HepG2 (cell line): ENCODE results near the gene EOGT. TPM values are rescaled to one million over a fixed set of nuclear protein-coding genes. Genes with fewer than 3 reads are reported as not detected.

ENCODE experiments used
- AGO2 ChIP-seq: fragments of 200-400 bp; formaldehyde crosslinking; optimal IDR thresholded peaks from 2 replicates; pipeline ENCODE3; 2017; ENCODE audit warnings: mild to moderate bottlenecking, low read depth, low read length, moderate library complexity
- CREB1 ChIP-seq, 2 experiments: fragments of 450-650 bp in 1 of 2; IDR thresholded peaks; 2 replicates each; pipeline ENCODE4 v1.6.1; 2016 to 2017; ENCODE audit warnings: control low read depth in 1 of 2, mild to moderate bottlenecking in 1 of 2, missing compliant biosample characterization in 1 of 2, missing genetic modification characterization in 1 of 2
- ELF1 ChIP-seq: sonication (generic); formaldehyde crosslinking; IDR thresholded peaks from 2 replicates; pipeline ENCODE4 v1.4.0; 2020; ENCODE audit warnings: missing genetic modification reagents
- KMT2A ChIP-seq: sonication (generic); formaldehyde crosslinking; IDR thresholded peaks from 2 replicates; pipeline ENCODE4 v1.4.0; 2020; ENCODE audit warnings: missing genetic modification reagents
- NFE2L2 ChIP-seq: fragments of 150-350 bp; IDR thresholded peaks from 2 replicates; pipeline ENCODE4 v1.6.1; 2014; ENCODE audit warnings: low read length
- NR2F1 ChIP-seq, 2 experiments: fragments of 450-650 bp in 1 of 2; formaldehyde crosslinking in 1 of 2; IDR thresholded peaks; 2 replicates each; pipeline versions ENCODE4 v1.5.0 to v1.6.1; 2016 to 2020; ENCODE audit warnings: mild to moderate bottlenecking in 1 of 2, missing compliant biosample characterization in 1 of 2, missing genetic modification reagents in 1 of 2, moderate library complexity in 1 of 2
- PAX8 ChIP-seq: sonication (generic); formaldehyde crosslinking; IDR thresholded peaks from 2 replicates; pipeline ENCODE4 v1.8.0; 2022; ENCODE audit warnings: mild to moderate bottlenecking, missing genetic modification reagents, borderline replicate concordance
- POGZ ChIP-seq: sonication (generic); formaldehyde crosslinking; IDR thresholded peaks from 2 replicates; pipeline ENCODE4 v1.4.0; 2020; ENCODE audit warnings: mild to moderate bottlenecking, missing genetic modification reagents
- SAP130 ChIP-seq: IDR thresholded peaks from 2 replicates; pipeline ENCODE4 v1.6.1; 2016; ENCODE audit warnings: low read depth
- TCF7L2 ChIP-seq: IDR thresholded peaks from 2 replicates; pipeline ENCODE4 v1.6.1; 2011; ENCODE audit warnings: mild to moderate bottlenecking, low read depth, low read length, moderate library complexity
- TOE1 ChIP-seq: sonication (generic); formaldehyde crosslinking; IDR thresholded peaks from 2 replicates; pipeline ENCODE4 v1.4.0; 2020; ENCODE audit warnings: mild to moderate bottlenecking, missing genetic modification reagents
- ZFP36 ChIP-seq: fragments of 150-350 bp; IDR thresholded peaks from 2 replicates; pipeline ENCODE4 v1.6.1; 2018; ENCODE audit warnings: borderline replicate concordance, low read length, low read depth; ENCODE audit not compliant: partially characterized antibody
- ZFP62 ChIP-seq: sonication (generic); formaldehyde crosslinking; IDR thresholded peaks from 2 replicates; pipeline ENCODE4 v1.4.0; 2020; ENCODE audit warnings: missing genetic modification reagents
- ZNF337 ChIP-seq: sonication (generic); formaldehyde crosslinking; IDR thresholded peaks from 2 replicates; pipeline ENCODE4 v1.5.1; 2020; ENCODE audit warnings: missing genetic modification reagents, low read depth, mild to moderate bottlenecking, borderline replicate concordance
- ZNF432 ChIP-seq: sonication (generic); formaldehyde crosslinking; IDR thresholded peaks from 2 replicates; pipeline ENCODE4 v1.5.0; 2020; ENCODE audit warnings: missing genetic modification reagents, mild to moderate bottlenecking, borderline replicate concordance
- ZSCAN9 ChIP-seq: IDR thresholded peaks from 2 replicates; pipeline ENCODE4 v1.6.1; 2016; ENCODE audit warnings: borderline replicate concordance
- polyA plus RNA-seq, 8 experiments: library from polyadenylated mRNA; depleted of rRNA in 3 of 8; stranded (reverse) in 7 of 8; unstranded in 1 of 8; fragments of >200 nt; fragmentation: Illumina TruSeq in 4 of 8; extraction: Trizol in 4 of 8; gene quantifications; 2 replicates each; pipeline versions ENCODE4 v1.2.1 to v1.2.3, GENCODE V29; 2011 to 2016; ENCODE audit warnings: low read depth in 4 of 8, missing spikeins in 1 of 8, mixed read lengths in 1 of 8; ENCODE audit not compliant: insufficient read depth in 1 of 8
- total RNA-seq, 5 experiments: library from RNA; depleted of rRNA; stranded (reverse); fragments of >200 nt; fragmentation: Illumina TruSeq; extraction: Trizol; gene quantifications; 2 replicates each; pipeline ENCODE4 v1.2.3, GENCODE V29; 2016; ENCODE audit warnings: low read depth in 1 of 5
- TF ChIP-seq, protein P1 (sequence below): sonication (generic); formaldehyde crosslinking; IDR thresholded peaks from 2 replicates; pipeline ENCODE4 v1.8.0; 2022; ENCODE audit warnings: mild to moderate bottlenecking, missing genetic modification reagents; ENCODE audit not compliant: insufficient replicate concordance
- TF ChIP-seq, protein P2 (sequence below): IDR thresholded peaks from 2 replicates; pipeline ENCODE4 v1.6.1; 2012; ENCODE audit warnings: inconsistent platforms
- TF ChIP-seq, protein P3 (sequence below): sonication (generic); formaldehyde crosslinking; conservative IDR thresholded peaks from 2 replicates; pipeline ENCODE4 v1.5.0; 2020; ENCODE audit warnings: missing genetic modification reagents
- TF ChIP-seq, protein P4 (sequence below): sonication (generic); formaldehyde crosslinking; IDR thresholded peaks from 2 replicates; pipeline ENCODE4 v1.8.1; 2022; ENCODE audit warnings: low read depth, mild to moderate bottlenecking, missing genetic modification reagents

EOGT gene
- total and polyA plus RNA-seq, 2 of the 13 experiments (the other 11 are each of a cell fraction or from before 2014, with no cell fraction given), result 4.5 to 18.6 TPM

DNA sequence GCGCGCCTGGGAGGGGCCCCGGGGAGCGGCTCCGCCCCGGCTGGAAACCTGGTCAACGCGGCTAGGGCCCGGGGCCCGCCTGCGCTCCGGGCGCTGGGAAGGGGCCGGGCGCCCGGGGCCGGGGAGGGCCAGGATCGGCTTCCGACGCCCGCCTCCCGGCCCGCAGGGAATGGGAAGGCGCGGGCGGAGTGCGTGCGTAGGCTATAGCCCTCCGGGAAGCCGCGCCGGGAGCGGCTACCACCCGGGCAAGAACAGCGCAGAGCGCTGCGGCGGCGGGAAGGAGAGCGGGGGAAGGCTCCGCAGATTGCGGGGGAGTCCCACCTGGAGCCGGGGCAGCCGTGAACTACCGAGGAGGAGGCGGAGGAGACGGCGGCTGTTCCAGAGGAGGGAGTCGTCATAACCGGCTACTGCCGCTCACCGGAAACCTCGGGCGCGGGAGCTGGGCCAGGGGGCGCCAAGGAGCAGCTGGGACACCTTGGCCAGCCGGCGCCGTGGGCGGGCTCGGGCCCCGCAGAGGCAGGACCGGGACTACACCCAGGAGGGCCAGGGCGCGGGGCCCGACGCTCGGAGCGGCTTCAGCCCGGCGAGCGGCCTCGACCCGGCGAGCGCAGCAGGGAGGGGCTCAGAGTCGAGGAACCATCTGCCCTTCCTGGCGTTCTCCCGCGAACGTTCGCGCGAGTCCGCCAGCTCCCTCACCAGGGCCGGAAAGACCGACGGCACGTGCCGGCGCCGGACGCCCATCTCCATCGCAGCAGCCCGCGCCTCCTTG is at the start of gene EOGT (continued):
- TF ChIP-seq AGO2, result peak; percentile 83
- TF ChIP-seq, protein P1, sequence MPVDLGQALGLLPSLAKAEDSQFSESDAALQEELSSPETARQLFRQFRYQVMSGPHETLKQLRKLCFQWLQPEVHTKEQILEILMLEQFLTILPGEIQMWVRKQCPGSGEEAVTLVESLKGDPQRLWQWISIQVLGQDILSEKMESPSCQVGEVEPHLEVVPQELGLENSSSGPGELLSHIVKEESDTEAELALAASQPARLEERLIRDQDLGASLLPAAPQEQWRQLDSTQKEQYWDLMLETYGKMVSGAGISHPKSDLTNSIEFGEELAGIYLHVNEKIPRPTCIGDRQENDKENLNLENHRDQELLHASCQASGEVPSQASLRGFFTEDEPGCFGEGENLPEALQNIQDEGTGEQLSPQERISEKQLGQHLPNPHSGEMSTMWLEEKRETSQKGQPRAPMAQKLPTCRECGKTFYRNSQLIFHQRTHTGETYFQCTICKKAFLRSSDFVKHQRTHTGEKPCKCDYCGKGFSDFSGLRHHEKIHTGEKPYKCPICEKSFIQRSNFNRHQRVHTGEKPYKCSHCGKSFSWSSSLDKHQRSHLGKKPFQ (CRISPR knock-in tag), result no peak
- 0 out of 2 replicates have a peak, but pooled peaks have one; percentile 31 for TF ChIP-seq CREB1 (IDR thresholded peaks at IDR 0.05)
- TF ChIP-seq CREB1 (CRISPR knock-in tag; IDR thresholded peaks at IDR 0.05), result no peak
- no peak for TF ChIP-seq TOE1
- TF ChIP-seq, protein P2, sequence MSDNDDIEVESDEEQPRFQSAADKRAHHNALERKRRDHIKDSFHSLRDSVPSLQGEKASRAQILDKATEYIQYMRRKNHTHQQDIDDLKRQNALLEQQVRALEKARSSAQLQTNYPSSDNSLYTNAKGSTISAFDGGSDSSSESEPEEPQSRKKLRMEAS, result peak; percentile 95
- TF ChIP-seq ZNF432 (CRISPR knock-in tag), result 0 out of 2 replicates have a peak, but pooled peaks have one; percentile 40
- peak; percentile 74 for TF ChIP-seq SAP130 (CRISPR knock-in tag)
- peak; percentile 47; the same call in 1 of the 2 replicates for TF ChIP-seq ELF1 (CRISPR knock-in tag)
- peak; percentile 91; the same call in 1 of the 2 replicates for TF ChIP-seq KMT2A (CRISPR knock-in tag)
- TF ChIP-seq, protein P3, sequence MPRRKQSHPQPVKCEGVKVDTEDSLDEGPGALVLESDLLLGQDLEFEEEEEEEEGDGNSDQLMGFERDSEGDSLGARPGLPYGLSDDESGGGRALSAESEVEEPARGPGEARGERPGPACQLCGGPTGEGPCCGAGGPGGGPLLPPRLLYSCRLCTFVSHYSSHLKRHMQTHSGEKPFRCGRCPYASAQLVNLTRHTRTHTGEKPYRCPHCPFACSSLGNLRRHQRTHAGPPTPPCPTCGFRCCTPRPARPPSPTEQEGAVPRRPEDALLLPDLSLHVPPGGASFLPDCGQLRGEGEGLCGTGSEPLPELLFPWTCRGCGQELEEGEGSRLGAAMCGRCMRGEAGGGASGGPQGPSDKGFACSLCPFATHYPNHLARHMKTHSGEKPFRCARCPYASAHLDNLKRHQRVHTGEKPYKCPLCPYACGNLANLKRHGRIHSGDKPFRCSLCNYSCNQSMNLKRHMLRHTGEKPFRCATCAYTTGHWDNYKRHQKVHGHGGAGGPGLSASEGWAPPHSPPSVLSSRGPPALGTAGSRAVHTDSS, result no peak
- no peak for TF ChIP-seq ZFP62
- TF ChIP-seq POGZ (CRISPR knock-in tag), result peak; percentile 84
- no peak for TF ChIP-seq TCF7L2
- no peak for TF ChIP-seq ZSCAN9 (CRISPR knock-in tag)
- TF ChIP-seq NR2F1 (CRISPR knock-in tag; IDR thresholded peaks at IDR 0.05), result no peak
- TF ChIP-seq, protein P4, sequence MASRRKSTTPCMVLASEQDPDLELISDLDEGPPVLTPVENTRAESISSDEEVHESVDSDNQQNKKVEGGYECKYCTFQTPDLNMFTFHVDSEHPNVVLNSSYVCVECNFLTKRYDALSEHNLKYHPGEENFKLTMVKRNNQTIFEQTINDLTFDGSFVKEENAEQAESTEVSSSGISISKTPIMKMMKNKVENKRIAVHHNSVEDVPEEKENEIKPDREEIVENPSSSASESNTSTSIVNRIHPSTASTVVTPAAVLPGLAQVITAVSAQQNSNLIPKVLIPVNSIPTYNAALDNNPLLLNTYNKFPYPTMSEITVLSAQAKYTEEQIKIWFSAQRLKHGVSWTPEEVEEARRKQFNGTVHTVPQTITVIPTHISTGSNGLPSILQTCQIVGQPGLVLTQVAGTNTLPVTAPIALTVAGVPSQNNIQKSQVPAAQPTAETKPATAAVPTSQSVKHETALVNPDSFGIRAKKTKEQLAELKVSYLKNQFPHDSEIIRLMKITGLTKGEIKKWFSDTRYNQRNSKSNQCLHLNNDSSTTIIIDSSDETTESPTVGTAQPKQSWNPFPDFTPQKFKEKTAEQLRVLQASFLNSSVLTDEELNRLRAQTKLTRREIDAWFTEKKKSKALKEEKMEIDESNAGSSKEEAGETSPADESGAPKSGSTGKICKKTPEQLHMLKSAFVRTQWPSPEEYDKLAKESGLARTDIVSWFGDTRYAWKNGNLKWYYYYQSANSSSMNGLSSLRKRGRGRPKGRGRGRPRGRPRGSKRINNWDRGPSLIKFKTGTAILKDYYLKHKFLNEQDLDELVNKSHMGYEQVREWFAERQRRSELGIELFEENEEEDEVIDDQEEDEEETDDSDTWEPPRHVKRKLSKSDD (CRISPR knock-in tag), result peak; percentile 41
- TF ChIP-seq PAX8 (CRISPR knock-in tag), result no peak
- TF ChIP-seq NFE2L2, result no peak
- TF ChIP-seq ZFP36, result no peak
- peak; percentile 82; the same call in 1 of the 2 replicates for TF ChIP-seq ZNF337 (CRISPR knock-in tag)
